ENCODE measurements around the gene ROR1. TPM values are rescaled to one million over a fixed set of nuclear protein-coding genes. Genes with fewer than 3 reads are reported as not detected.

Gene ROR1
- total and polyA plus RNA-seq, 2 of the 13 experiments (the other 11 are each of a cell fraction or from before 2014, with no cell fraction given) = 0.58 to 2.3 TPM

- TF ChIP-seq RNF219 (CRISPR knock-in tag; IDR thresholded peaks at IDR 0.05) (no peak), ZNF619 (CRISPR knock-in tag; IDR thresholded peaks at IDR 0.05) (no peak), TARDBP (CRISPR knock-in tag; IDR thresholded peaks at IDR 0.05) (no peak), THAP11 (CRISPR knock-in tag; IDR thresholded peaks at IDR 0.05) (no peak)
- TF ChIP-seq, protein P1, sequence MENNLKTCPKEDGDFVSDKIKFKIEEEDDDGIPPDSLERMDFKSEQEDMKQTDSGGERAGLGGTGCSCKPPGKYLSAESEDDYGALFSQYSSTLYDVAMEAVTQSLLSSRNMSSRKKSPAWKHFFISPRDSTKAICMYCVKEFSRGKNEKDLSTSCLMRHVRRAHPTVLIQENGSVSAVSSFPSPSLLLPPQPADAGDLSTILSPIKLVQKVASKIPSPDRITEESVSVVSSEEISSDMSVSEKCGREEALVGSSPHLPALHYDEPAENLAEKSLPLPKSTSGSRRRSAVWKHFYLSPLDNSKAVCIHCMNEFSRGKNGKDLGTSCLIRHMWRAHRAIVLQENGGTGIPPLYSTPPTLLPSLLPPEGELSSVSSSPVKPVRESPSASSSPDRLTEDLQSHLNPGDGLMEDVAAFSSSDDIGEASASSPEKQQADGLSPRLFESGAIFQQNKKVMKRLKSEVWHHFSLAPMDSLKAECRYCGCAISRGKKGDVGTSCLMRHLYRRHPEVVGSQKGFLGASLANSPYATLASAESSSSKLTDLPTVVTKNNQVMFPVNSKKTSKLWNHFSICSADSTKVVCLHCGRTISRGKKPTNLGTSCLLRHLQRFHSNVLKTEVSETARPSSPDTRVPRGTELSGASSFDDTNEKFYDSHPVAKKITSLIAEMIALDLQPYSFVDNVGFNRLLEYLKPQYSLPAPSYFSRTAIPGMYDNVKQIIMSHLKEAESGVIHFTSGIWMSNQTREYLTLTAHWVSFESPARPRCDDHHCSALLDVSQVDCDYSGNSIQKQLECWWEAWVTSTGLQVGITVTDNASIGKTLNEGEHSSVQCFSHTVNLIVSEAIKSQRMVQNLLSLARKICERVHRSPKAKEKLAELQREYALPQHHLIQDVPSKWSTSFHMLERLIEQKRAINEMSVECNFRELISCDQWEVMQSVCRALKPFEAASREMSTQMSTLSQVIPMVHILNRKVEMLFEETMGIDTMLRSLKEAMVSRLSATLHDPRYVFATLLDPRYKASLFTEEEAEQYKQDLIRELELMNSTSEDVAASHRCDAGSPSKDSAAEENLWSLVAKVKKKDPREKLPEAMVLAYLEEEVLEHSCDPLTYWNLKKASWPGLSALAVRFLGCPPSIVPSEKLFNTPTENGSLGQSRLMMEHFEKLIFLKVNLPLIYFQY (CRISPR knock-in tag; IDR thresholded peaks at IDR 0.05; ENCODE audit: borderline replicate concordance) = no peak
These were observed 322.0 kb downstream of the ROR1 start (continued) for GRCh38 chr1:64095832-64096231.

DNA sequence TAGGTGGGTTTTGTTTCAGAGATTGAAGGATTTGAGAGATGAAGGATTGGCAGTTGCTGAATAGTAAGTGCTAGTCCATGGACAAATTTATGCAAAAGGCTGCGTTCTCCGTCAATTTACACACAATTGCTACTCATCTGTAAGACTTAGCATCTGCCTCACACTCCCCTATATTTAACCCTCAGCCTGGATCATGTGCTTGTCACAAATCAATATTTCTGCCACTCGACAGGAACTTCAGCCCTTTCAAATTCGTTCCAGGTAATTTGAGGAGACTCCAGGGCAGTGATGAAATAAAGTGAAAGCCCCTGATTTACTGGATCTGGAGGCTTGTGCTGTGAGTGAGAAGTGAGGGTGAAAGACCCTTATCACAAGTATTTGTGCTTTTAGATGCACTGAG is 324.0 kb downstream of the ROR1 start:
- ChIA-PET POLR2A (no interaction called here), CTCF (ENCODE audit: low intra/inter-chr PET ratio, low total read pairs) (no interaction called here)
- Histone ChIP-seq H3K27ac (ENCODE audit: extremely low read length, insufficient read depth, low read length) (no peak overlapping the region), H2AFZ (ENCODE audit: low read length) (no peak overlapping the region), H3K4me2 (ENCODE audit: low read depth, low read length) (no peak overlapping the region), H3K9me3 (ENCODE audit: low read length) (no peaks in the 10 kb centered on the region), H3K4me3 (replicated peaks in 1 of 3; ENCODE audit: insufficient read depth in 1 of 3, low read depth in 2 of 3, low read length in 3 of 3) (no peak overlapping the region), H4K20me1 (ENCODE audit: insufficient read depth, low read length) (0 out of 2 replicates have a peak, but pooled peaks cover 2% of the 10 kb centered on the region), H3K79me2 (ENCODE audit: insufficient read depth, low read length) (no peaks in the 10 kb centered on the region), H3K36me3 (replicated peaks in 1 of 2; ENCODE audit: control insufficient read depth in 1 of 2, insufficient read depth in 2 of 2, low read length in 2 of 2) (no peaks in the 10 kb centered on the region), H3K4me1 (ENCODE audit: insufficient read depth, low read length) (no peaks in the 10 kb centered on the region), H3K9ac (ENCODE audit: insufficient read depth, low read depth, low read length) (no peak overlapping the region), H3K27me3 (ENCODE audit: control insufficient read depth in 1 of 2, insufficient read depth in 2 of 2, low read length in 2 of 2) (no peaks in the 10 kb centered on the region; a peak in 1 of 5 replicates)
- in situ Hi-C loops (cut with HindIII; ENCODE audit: extremely low pct_ligation_motif_present, low pct_unique_long_range_greater_than_20kb) = no loop called here
- TF ChIP-seq ZBTB1 (CRISPR knock-in tag; IDR thresholded peaks at IDR 0.05; ENCODE audit: borderline replicate concordance) (no peak), HOMEZ (CRISPR knock-in tag; IDR thresholded peaks at IDR 0.05; ENCODE audit: low read depth) (no peak), ZC3H4 (CRISPR knock-in tag; IDR thresholded peaks at IDR 0.05; ENCODE audit: borderline replicate concordance) (no peak)
- intact Hi-C loops (cut with micrococcal nuclease; ENCODE audit: unreplicated experiment) = no loop called here
- no TSS peak for BruUV-seq (replicated peaks)
- whole genome bisulfite sequencing (ENCODE audit: low lambda C conversion rate) = 49% methylated on average over 4 of the region's 4 CpGs
- no peak for DNase-seq (ENCODE audit: low spot score)
- no peak for FAIRE-seq
- ATAC-seq = no peak

All from HepG2 (cell line).